ENCODE data around the gene OGG1.

The OGG1 gene

DNA sequence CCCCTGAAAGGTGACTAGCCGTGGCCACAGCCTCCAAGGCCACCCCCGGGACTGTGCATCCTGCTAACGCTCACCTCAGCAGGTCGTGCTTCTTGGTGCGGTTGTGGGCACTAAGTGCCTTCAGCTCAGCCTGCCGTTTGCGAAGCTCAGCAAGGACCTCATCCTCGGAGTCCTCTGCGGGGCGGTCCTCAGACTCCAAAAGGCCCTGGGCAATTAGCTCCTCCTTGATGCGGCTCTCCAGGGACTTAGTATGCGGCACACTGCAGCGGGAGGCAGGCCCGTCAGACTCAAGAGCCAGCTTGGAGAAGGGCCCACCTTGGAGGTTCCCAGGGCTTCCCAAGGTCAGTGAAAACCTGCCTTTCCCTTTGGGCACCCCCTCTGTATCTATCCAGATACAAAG is 34.2 kb downstream of the OGG1 start:
- Histone ChIP-seq H3K4me1 (ENCODE audit: control insufficient read depth, insufficient read depth, low read depth, low read length) (peaks cover 2% of the 10 kb centered on the region), H3K4me2 (ENCODE audit: low read length, poor library complexity, severe bottlenecking) (no peak overlapping the region), H3K23ac (ENCODE audit: low read length in 2 of 2) (no peak overlapping the region), H3K14ac (ENCODE audit: low read length in 2 of 2) (no peak overlapping the region), H3K27me3 (ENCODE audit: control insufficient read depth in 1 of 2, insufficient read depth in 1 of 2, low read length in 2 of 2) (no peaks in the 10 kb centered on the region), H2BK15ac (ENCODE audit: low read depth, poor library complexity, severe bottlenecking) (no peak overlapping the region), H3K18ac (ENCODE audit: low read depth in 1 of 2, low read length in 2 of 2) (no peak overlapping the region), H3K79me1 (replicated peaks; ENCODE audit: low read length, poor library complexity, severe bottlenecking) (peaks cover 10% of the 10 kb centered on the region), H4K8ac (ENCODE audit: low read length) (no peak overlapping the region), H2BK5ac (ENCODE audit: low read depth, low read length, poor library complexity, severe bottlenecking) (no peak overlapping the region), H2AK5ac (ENCODE audit: low read length, severe bottlenecking) (no peak overlapping the region), H2BK120ac (ENCODE audit: low read depth, low read length) (no peak overlapping the region), H2AFZ (ENCODE audit: low read depth, low read length) (no peak overlapping the region), H4K91ac (ENCODE audit: low read length) (no peak overlapping the region), H3K9me3 (ENCODE audit: control insufficient read depth, low read length) (no peaks in the 10 kb centered on the region), H3K36me3 (ENCODE audit: control insufficient read depth in 1 of 2, insufficient read depth in 2 of 2, low read depth in 1 of 2, low read length in 2 of 2) (peaks cover 57 to 79% of the 10 kb centered on the region in 2 experiments), H3K27ac (ENCODE audit: low read length, poor library complexity, severe bottlenecking) (no peak overlapping the region), H3K4me3 (ENCODE audit: insufficient read depth in 1 of 2, low read depth in 1 of 2, low read length in 2 of 2) (no peak overlapping the region), H3K4ac (ENCODE audit: low read depth in 1 of 2, low read length in 2 of 2) (no peak overlapping the region), H3K9ac (ENCODE audit: low read length) (no peak overlapping the region), H2BK12ac (ENCODE audit: low read length in 2 of 2) (no peak overlapping the region)
- DNase-seq: no peak
- WGBS: 98% methylated on average over 14 of the region's 14 CpGs

DNA sequence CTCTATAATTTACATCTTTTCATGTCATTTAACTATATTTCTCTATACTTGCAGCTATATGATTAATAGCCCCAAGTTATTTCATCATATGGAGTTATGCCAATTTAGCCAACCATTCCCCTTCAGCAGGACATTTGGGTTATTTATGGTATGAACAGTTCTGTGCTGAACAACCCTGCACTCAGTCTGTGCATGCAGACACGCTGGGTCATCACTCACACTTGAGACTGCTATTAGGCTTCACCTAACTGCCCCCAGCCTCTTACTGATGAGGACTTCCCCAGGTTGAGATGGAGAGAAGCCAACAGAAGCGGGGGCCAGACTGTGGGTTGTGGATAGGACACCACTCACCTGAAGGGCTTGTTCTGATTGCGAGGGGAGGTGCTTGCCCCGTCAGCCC is 35.2 kb downstream of the OGG1 start:
- Histone ChIP-seq H3K18ac (ENCODE audit: low read depth in 1 of 2, low read length in 2 of 2) (no peak overlapping the region), H3K23ac (ENCODE audit: low read length in 2 of 2) (no peak overlapping the region), H2AFZ (ENCODE audit: low read depth, low read length) (no peak overlapping the region), H3K4me3 (ENCODE audit: insufficient read depth in 1 of 2, low read depth in 1 of 2, low read length in 2 of 2) (no peak overlapping the region), H3K14ac (ENCODE audit: low read length in 2 of 2) (no peak overlapping the region), H3K27me3 (ENCODE audit: control insufficient read depth in 1 of 2, insufficient read depth in 1 of 2, low read length in 2 of 2) (no peaks in the 10 kb centered on the region), H4K91ac (ENCODE audit: low read length) (no peak overlapping the region), H2AK5ac (ENCODE audit: low read length, severe bottlenecking) (no peak overlapping the region), H3K4me2 (ENCODE audit: low read length, poor library complexity, severe bottlenecking) (no peak overlapping the region), H2BK12ac (ENCODE audit: low read length in 2 of 2) (no peak overlapping the region), H3K4ac (ENCODE audit: low read depth in 1 of 2, low read length in 2 of 2) (no peak overlapping the region), H3K9ac (ENCODE audit: low read length) (no peak overlapping the region), H4K8ac (ENCODE audit: low read length) (no peak overlapping the region), H3K79me1 (replicated peaks; ENCODE audit: low read length, poor library complexity, severe bottlenecking) (peaks cover 14% of the 10 kb centered on the region), H2BK5ac (ENCODE audit: low read depth, low read length, poor library complexity, severe bottlenecking) (no peak overlapping the region), H3K27ac (ENCODE audit: low read length, poor library complexity, severe bottlenecking) (no peak overlapping the region), H2BK120ac (ENCODE audit: low read depth, low read length) (no peak overlapping the region), H2BK15ac (ENCODE audit: low read depth, poor library complexity, severe bottlenecking) (no peak overlapping the region), H3K36me3 (ENCODE audit: control insufficient read depth in 1 of 2, insufficient read depth in 2 of 2, low read depth in 1 of 2, low read length in 2 of 2) (peaks cover 56 to 84% of the 10 kb centered on the region in 2 experiments), H3K4me1 (ENCODE audit: control insufficient read depth, insufficient read depth, low read depth, low read length) (peaks cover 2% of the 10 kb centered on the region), H3K9me3 (ENCODE audit: control insufficient read depth, low read length) (no peaks in the 10 kb centered on the region)
- WGBS: 96% methylated on average over 3 of the region's 4 CpGs
- no peak for DNase-seq

DNA sequence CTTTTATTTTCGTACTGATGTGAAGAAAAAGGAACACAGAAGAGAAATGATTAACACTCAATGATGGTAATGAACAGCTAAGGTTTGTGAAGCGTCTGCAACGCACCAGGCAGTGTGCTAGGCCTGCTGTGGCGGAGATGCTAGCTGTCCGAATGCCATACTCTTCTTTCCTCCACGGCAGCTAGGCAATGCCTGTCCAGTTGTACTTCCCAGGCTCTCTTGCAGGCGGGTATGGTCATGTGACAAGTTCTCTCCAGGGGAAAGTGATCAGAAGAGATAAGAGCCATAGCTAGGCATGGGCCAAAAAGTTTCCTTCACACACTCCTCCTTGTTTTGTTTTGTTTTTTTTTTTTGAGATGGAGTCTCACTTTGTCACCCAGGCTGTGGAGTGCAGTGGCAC is 35.9 kb downstream of the OGG1 start:
- no peak overlapping the region for H3K4me2 ChIP-seq (ENCODE audit: low read length, poor library complexity, severe bottlenecking)
- H3K4ac ChIP-seq (ENCODE audit: low read depth in 1 of 2, low read length in 2 of 2): no peak overlapping the region
- no peak overlapping the region for H4K8ac ChIP-seq (ENCODE audit: low read length)
- H2BK5ac ChIP-seq (ENCODE audit: low read depth, low read length, poor library complexity, severe bottlenecking): no peak overlapping the region
- H3K4me3 ChIP-seq (ENCODE audit: insufficient read depth in 1 of 2, low read depth in 1 of 2, low read length in 2 of 2): no peak overlapping the region
- H3K18ac ChIP-seq (ENCODE audit: low read depth in 1 of 2, low read length in 2 of 2): no peak overlapping the region
- no peak overlapping the region for H3K9ac ChIP-seq (ENCODE audit: low read length)
- no peaks in the 10 kb centered on the region for H3K4me1 ChIP-seq (ENCODE audit: control insufficient read depth, insufficient read depth, low read depth, low read length)
- H2BK15ac ChIP-seq (ENCODE audit: low read depth, poor library complexity, severe bottlenecking): no peak overlapping the region
- H4K91ac ChIP-seq (ENCODE audit: low read length): no peak overlapping the region
- H3K14ac ChIP-seq (ENCODE audit: low read length in 2 of 2): no peak overlapping the region
- H2BK12ac ChIP-seq (ENCODE audit: low read length in 2 of 2): no peak overlapping the region
- H2BK120ac ChIP-seq (ENCODE audit: low read depth, low read length): no peak overlapping the region
- no peaks in the 10 kb centered on the region for H3K27me3 ChIP-seq (ENCODE audit: control insufficient read depth in 1 of 2, insufficient read depth in 1 of 2, low read length in 2 of 2)
- H3K23ac ChIP-seq (ENCODE audit: low read length in 2 of 2): no peak overlapping the region
- WGBS: 95% methylated on average over 6 of the region's 7 CpGs
- no peak overlapping the region for H2AK5ac ChIP-seq (ENCODE audit: low read length, severe bottlenecking)
- no peak for DNase-seq
- no peak overlapping the region for H3K27ac ChIP-seq (ENCODE audit: low read length, poor library complexity, severe bottlenecking)
- no peak overlapping the region for H2AFZ ChIP-seq (ENCODE audit: low read depth, low read length)
- peaks cover 19% of the 10 kb centered on the region for H3K79me1 ChIP-seq (replicated peaks; ENCODE audit: low read length, poor library complexity, severe bottlenecking)
- no peaks in the 10 kb centered on the region for H3K9me3 ChIP-seq (ENCODE audit: control insufficient read depth, low read length)
- peaks cover 50 to 84% of the 10 kb centered on the region in 2 experiments for H3K36me3 ChIP-seq (ENCODE audit: control insufficient read depth in 1 of 2, insufficient read depth in 2 of 2, low read depth in 1 of 2, low read length in 2 of 2)

DNA sequence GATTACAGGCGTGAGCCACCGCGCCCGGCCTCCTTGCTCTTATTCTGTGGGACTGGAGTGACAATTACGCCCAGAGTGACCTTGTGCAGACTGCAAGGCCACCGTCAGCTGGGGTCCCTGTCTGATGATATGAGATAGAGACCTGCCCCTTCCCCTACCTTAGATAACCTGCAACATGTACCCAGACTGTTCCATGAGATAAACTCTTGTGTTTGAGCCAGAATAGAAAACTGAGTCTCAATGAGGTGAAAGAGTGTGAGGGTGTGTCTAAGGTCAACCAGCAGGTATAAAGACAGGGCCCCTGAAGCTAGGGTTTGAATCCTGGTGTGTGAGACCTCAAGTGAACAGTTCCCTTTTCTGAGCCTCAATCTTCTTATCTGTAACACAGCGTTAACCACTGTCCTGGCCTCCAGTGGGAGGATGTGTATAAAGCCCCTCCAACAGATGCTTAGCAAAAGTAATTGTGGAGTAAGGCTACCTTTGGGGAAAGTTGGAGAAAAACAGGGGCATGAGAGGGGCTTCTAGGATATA is 36.5 kb downstream of the OGG1 start:
- Histone ChIP-seq H3K4ac (ENCODE audit: low read depth in 1 of 2, low read length in 2 of 2) (no peak overlapping the region), H3K4me1 (ENCODE audit: control insufficient read depth, insufficient read depth, low read depth, low read length) (peaks cover 3% of the 10 kb centered on the region), H4K8ac (ENCODE audit: low read length) (no peak overlapping the region), H2AK5ac (ENCODE audit: low read length, severe bottlenecking) (no peak overlapping the region), H2BK5ac (ENCODE audit: low read depth, low read length, poor library complexity, severe bottlenecking) (no peak overlapping the region), H2BK120ac (ENCODE audit: low read depth, low read length) (no peak overlapping the region), H3K36me3 (ENCODE audit: control insufficient read depth in 1 of 2, insufficient read depth in 2 of 2, low read depth in 1 of 2, low read length in 2 of 2) (peaks cover 54 to 82% of the 10 kb centered on the region in 2 experiments), H3K4me3 (ENCODE audit: insufficient read depth in 1 of 2, low read depth in 1 of 2, low read length in 2 of 2) (no peak overlapping the region), H4K91ac (ENCODE audit: low read length) (no peak overlapping the region), H2BK15ac (ENCODE audit: low read depth, poor library complexity, severe bottlenecking) (no peak overlapping the region), H3K27me3 (ENCODE audit: control insufficient read depth in 1 of 2, insufficient read depth in 1 of 2, low read length in 2 of 2) (no peaks in the 10 kb centered on the region), H2BK12ac (ENCODE audit: low read length in 2 of 2) (no peak overlapping the region), H3K18ac (ENCODE audit: low read depth in 1 of 2, low read length in 2 of 2) (no peak overlapping the region), H3K14ac (ENCODE audit: low read length in 2 of 2) (no peak overlapping the region), H3K9me3 (ENCODE audit: control insufficient read depth, low read length) (no peaks in the 10 kb centered on the region), H2AFZ (ENCODE audit: low read depth, low read length) (no peak overlapping the region), H3K27ac (ENCODE audit: low read length, poor library complexity, severe bottlenecking) (no peak overlapping the region), H3K4me2 (ENCODE audit: low read length, poor library complexity, severe bottlenecking) (no peak overlapping the region), H3K23ac (ENCODE audit: low read length in 2 of 2) (no peak overlapping the region), H3K9ac (ENCODE audit: low read length) (no peak overlapping the region), H3K79me1 (replicated peaks; ENCODE audit: low read length, poor library complexity, severe bottlenecking) (peaks cover 25% of the 10 kb centered on the region)
- WGBS: 99% methylated on average over 7 of the region's 7 CpGs
- DNase-seq: no peak
